Transverse colon (tissue), 3 donors: ENCODE results near the gene NKPD1.

Experiments used
- POLR2A ChIP-seq: fragments of 450-650 bp; IDR thresholded peaks from one replicate; pipeline ENCODE4 v1.6.1; 2016; ENCODE audit warnings: antibody characterized with exemption, mild to moderate bottlenecking, moderate library complexity
- TF ChIP-seq, protein P1 (sequence below), 5 experiments: fragments of 200-600 bp in 3 of 5; fragments of 450-650 bp in 2 of 5; sonication (generic) in 3 of 5; IDR thresholded peaks; 1 replicate in 2 of 5; 2 replicates in 3 of 5; pipeline ENCODE4 v1.5.1; 2016 to 2017; ENCODE audit warnings: antibody characterized with exemption in 5 of 5, inconsistent platforms in 3 of 5, mild to moderate bottlenecking in 2 of 5, moderate library complexity in 1 of 5

DNA sequence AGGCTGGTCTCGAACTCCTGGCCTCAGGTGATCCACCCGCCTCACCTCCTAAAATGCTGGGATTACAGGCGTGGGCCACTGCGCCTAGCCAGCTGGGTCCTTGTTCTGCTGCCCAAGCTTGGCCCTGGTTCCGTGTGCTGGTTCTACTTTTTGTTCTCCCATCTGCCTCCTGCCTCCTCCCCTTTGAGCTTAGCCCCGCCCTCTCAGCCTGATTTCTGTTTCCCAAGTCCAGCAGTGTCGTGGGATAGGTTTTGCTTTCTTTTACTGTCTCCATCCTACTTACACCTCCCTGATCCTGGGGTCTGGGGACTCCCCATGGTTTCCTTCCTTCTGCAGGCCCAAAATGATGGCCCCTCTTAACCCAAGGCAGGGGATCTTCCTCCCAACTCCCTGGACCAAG lies 20.2 kb upstream of the NKPD1 start:
- TF ChIP-seq, protein P1, sequence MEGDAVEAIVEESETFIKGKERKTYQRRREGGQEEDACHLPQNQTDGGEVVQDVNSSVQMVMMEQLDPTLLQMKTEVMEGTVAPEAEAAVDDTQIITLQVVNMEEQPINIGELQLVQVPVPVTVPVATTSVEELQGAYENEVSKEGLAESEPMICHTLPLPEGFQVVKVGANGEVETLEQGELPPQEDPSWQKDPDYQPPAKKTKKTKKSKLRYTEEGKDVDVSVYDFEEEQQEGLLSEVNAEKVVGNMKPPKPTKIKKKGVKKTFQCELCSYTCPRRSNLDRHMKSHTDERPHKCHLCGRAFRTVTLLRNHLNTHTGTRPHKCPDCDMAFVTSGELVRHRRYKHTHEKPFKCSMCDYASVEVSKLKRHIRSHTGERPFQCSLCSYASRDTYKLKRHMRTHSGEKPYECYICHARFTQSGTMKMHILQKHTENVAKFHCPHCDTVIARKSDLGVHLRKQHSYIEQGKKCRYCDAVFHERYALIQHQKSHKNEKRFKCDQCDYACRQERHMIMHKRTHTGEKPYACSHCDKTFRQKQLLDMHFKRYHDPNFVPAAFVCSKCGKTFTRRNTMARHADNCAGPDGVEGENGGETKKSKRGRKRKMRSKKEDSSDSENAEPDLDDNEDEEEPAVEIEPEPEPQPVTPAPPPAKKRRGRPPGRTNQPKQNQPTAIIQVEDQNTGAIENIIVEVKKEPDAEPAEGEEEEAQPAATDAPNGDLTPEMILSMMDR (IDR thresholded peaks at IDR 0.05), result no peak
- no peak for TF ChIP-seq POLR2A
